Astrocyte (in vitro differentiated cells and primary cell): ENCODE data around the gene BMP4. TPM values are rescaled to one million over a fixed set of nuclear protein-coding genes. Genes with fewer than 3 reads are reported as not detected.

Experiments
- DNase-seq: peaks from one replicate; pipeline ENCODE4 v3.0.0-alpha.2; 2010; ENCODE audit warnings: low read depth
- FAIRE-seq: peaks from 2 replicates; lab custom pipeline; 2011; peaks lifted over from hg19 to GRCh38; lab: Jason Lieb, UNC
- H2AFZ ChIP-seq: 2 replicates; pipeline ENCODE4 v1.6.0; 2012; ENCODE audit warnings: low read depth, low read length, inconsistent platforms
- H3K27ac ChIP-seq: 2 replicates; pipeline ENCODE4 v1.5.1; 2011; ENCODE audit warnings: low read depth, low read length, inconsistent platforms
- H3K27me3 ChIP-seq: 2 replicates; pipeline ENCODE4 v1.6.0; 2011; ENCODE audit warnings: low read length, inconsistent platforms; ENCODE audit not compliant: insufficient read depth
- H3K36me3 ChIP-seq: 2 replicates; pipeline ENCODE4 v1.5.1; 2011; ENCODE audit warnings: low read length, inconsistent platforms; ENCODE audit not compliant: insufficient read depth
- H3K4me1 ChIP-seq: 2 replicates; pipeline ENCODE4 v1.5.1; 2011; ENCODE audit warnings: low read length, inconsistent platforms; ENCODE audit not compliant: insufficient read depth
- H3K4me2 ChIP-seq: 2 replicates; pipeline ENCODE4 v1.6.0; 2012; ENCODE audit warnings: low read length, inconsistent platforms
- H3K4me3 ChIP-seq: 2 replicates; pipeline ENCODE4 v1.5.1; 2011; ENCODE audit warnings: low read depth, mild to moderate bottlenecking, low read length, inconsistent platforms; ENCODE audit not compliant: insufficient read depth
- H3K79me2 ChIP-seq: 2 replicates; pipeline ENCODE4 v1.6.0; 2012; ENCODE audit warnings: mild to moderate bottlenecking, low read length, inconsistent platforms; ENCODE audit not compliant: insufficient read depth
- H3K9ac ChIP-seq: 2 replicates; pipeline ENCODE4 v1.6.0; 2012; ENCODE audit warnings: mild to moderate bottlenecking, low read length, inconsistent platforms
- H3K9me3 ChIP-seq: 2 replicates; pipeline ENCODE4 v1.5.1; 2012; ENCODE audit warnings: low read depth, mild to moderate bottlenecking, low read length, inconsistent platforms; ENCODE audit not compliant: insufficient read depth
- H4K20me1 ChIP-seq: 2 replicates; pipeline ENCODE4 v1.6.0; 2012; ENCODE audit warnings: low read length, inconsistent platforms; ENCODE audit not compliant: insufficient read depth
- H3K27ac Mint-ChIP-seq: one replicate; pipeline ENCODE4 v1.8.0; 2021; ENCODE audit warnings: mild to moderate bottlenecking, mixed read lengths; ENCODE audit not compliant: unreplicated experiment
- H3K27me3 Mint-ChIP-seq: one replicate; pipeline ENCODE4 v1.8.0; 2021; ENCODE audit warnings: low read depth, mixed read lengths; ENCODE audit not compliant: unreplicated experiment
- H3K36me3 Mint-ChIP-seq: one replicate; pipeline ENCODE4 v1.8.0; 2021; ENCODE audit warnings: low read depth, mixed read lengths; ENCODE audit not compliant: unreplicated experiment
- H3K4me1 Mint-ChIP-seq: one replicate; pipeline ENCODE4 v1.8.0; 2021; ENCODE audit warnings: low read depth, mixed read lengths; ENCODE audit not compliant: unreplicated experiment
- H3K4me3 Mint-ChIP-seq: one replicate; pipeline ENCODE4 v1.8.0; 2021; ENCODE audit warnings: mild to moderate bottlenecking, moderate library complexity, mixed read lengths; ENCODE audit not compliant: unreplicated experiment
- H3K9me3 Mint-ChIP-seq: one replicate; pipeline ENCODE4 v1.8.0; 2021; ENCODE audit warnings: mild to moderate bottlenecking, mixed read lengths; ENCODE audit not compliant: unreplicated experiment
- CTCF ChIP-seq: IDR thresholded peaks from 2 replicates; pipeline ENCODE4 v1.5.1; 2011; ENCODE audit warnings: low read depth, mild to moderate bottlenecking, inconsistent platforms, low read length, moderate library complexity; ENCODE audit not compliant: insufficient read depth
- EZH2 ChIP-seq: IDR thresholded peaks from 2 replicates; pipeline ENCODE4 v1.6.1; 2012; ENCODE audit warnings: mild to moderate bottlenecking, low read length, inconsistent platforms; ENCODE audit not compliant: insufficient read depth
- total RNA-seq: library from RNA; stranded (reverse); gene quantifications from 2 replicates; pipeline ENCODE4 v1.2.1, GENCODE V29; 2021

The BMP4 gene
- total RNA-seq, 1 donor from 2014 or later, result 27.2 TPM

DNA sequence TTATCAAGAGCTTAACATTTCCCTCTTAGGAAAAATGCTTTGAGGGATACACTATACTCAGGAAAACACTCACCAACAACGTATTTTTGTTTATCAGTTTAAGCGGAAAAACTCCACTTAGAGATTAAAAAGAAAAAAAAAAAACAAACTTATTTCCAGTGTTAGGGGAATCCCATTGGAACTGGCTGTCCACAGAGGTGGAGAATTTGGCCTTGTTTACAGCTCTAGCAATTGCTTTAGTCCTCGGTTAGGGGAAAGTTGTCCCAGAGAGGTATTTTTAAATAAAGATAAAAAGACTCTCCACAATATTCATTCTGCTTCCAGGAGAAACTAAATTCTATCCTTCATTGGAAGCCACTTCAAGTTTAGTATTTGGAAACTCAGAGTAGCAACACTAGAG, 21.6 kb upstream of the BMP4 start:
- H3K4me2 ChIP-seq, result no peak overlapping the region

DNA sequence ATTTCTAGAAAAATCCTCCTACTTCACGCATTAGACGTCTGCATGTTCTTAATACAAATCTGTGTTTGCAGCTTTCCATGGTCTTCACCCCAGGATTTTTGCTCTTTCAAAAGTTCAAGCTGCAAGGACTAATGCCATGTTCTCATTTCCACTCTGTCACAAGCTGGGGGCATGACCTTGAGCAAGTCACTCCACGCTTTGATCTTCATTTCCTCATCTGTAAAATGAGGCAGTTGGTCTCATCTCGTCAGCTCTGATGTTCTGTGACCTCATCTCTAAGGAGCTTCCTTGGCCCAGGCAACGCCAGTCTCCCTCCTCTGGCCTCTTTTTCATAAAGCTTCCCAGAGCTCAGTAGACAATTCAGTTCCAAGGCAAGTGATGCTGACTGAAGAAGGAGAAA, 18.8 kb upstream of the BMP4 start:
- peaks cover 5% of the 10 kb centered on the region for H3K27me3 ChIP-seq
- no peak overlapping the region for H3K4me2 ChIP-seq
- DNase-seq (no peak), FAIRE-seq (no peak)
- no peaks in the 10 kb centered on the region for H3K36me3 ChIP-seq
- Mint-ChIP-seq H3K27ac (no peak overlapping the region), H3K4me3 (no peak overlapping the region), H3K9me3 (no peaks in the 10 kb centered on the region), H3K36me3 (no peaks in the 10 kb centered on the region), H3K4me1 (peaks cover 14% of the 10 kb centered on the region), H3K27me3 (peaks cover 13% of the 10 kb centered on the region)
- no peak overlapping the region for H3K9ac ChIP-seq
- H3K4me3 ChIP-seq, result no peak overlapping the region
- no peak overlapping the region for H2AFZ ChIP-seq
- no peaks in the 10 kb centered on the region for H3K79me2 ChIP-seq
- H3K9me3 ChIP-seq, result no peaks in the 10 kb centered on the region
- TF ChIP-seq CTCF, result no peak
- H4K20me1 ChIP-seq, result no peaks in the 10 kb centered on the region
- no peak overlapping the region for H3K27ac ChIP-seq
- H3K4me1 ChIP-seq, result peaks cover 6% of the 10 kb centered on the region

More for the DNA sequence above, 21.6 kb upstream of the BMP4 start:
- DNase-seq, result no peak
- peaks cover 4% of the 10 kb centered on the region for H3K27me3 Mint-ChIP-seq
- Histone ChIP-seq H4K20me1 (no peaks in the 10 kb centered on the region), H3K4me1 (peaks cover 6% of the 10 kb centered on the region), H3K36me3 (no peaks in the 10 kb centered on the region), H3K9ac (no peak overlapping the region), H3K27me3 (peaks cover 5% of the 10 kb centered on the region), H3K9me3 (no peaks in the 10 kb centered on the region), H3K27ac (no peak overlapping the region), H3K4me3 (no peak overlapping the region), H3K79me2 (no peaks in the 10 kb centered on the region), H2AFZ (no peak overlapping the region)
- peaks cover 17% of the 10 kb centered on the region for H3K4me1 Mint-ChIP-seq
- H3K4me3 Mint-ChIP-seq, result no peak overlapping the region
- TF ChIP-seq EZH2, result no peak
- TF ChIP-seq CTCF, result no peak
- H3K9me3 Mint-ChIP-seq, result no peaks in the 10 kb centered on the region
- FAIRE-seq, result no peak
- no peaks in the 10 kb centered on the region for H3K36me3 Mint-ChIP-seq
- no peak overlapping the region for H3K27ac Mint-ChIP-seq

GRCh38 chr14:53971521-53971920, 14.9 kb upstream of the BMP4 start:
- Mint-ChIP-seq H3K27ac (no peak overlapping the region), H3K9me3 (peaks cover 3% of the 10 kb centered on the region), H3K4me1 (no peaks in the 10 kb centered on the region), H3K27me3 (peaks cover 18% of the 10 kb centered on the region), H3K4me3 (no peak overlapping the region), H3K36me3 (peaks cover 4% of the 10 kb centered on the region)
- no peak for TF ChIP-seq CTCF
- no peak for TF ChIP-seq EZH2
- no peaks in the 10 kb centered on the region for H4K20me1 ChIP-seq
- no peaks in the 10 kb centered on the region for H3K79me2 ChIP-seq
- H2AFZ ChIP-seq, result no peak overlapping the region
- no peak overlapping the region for H3K27ac ChIP-seq
- H3K9me3 ChIP-seq, result no peaks in the 10 kb centered on the region
- peaks cover 3% of the 10 kb centered on the region for H3K27me3 ChIP-seq
- no peak overlapping the region for H3K4me2 ChIP-seq
- H3K4me3 ChIP-seq, result no peak overlapping the region
- FAIRE-seq (no peak), DNase-seq (no peak)
- H3K36me3 ChIP-seq, result no peaks in the 10 kb centered on the region
- H3K9ac ChIP-seq, result no peak overlapping the region
- no peaks in the 10 kb centered on the region for H3K4me1 ChIP-seq
